HG02610 (cell line): ENCODE measurements around the gene CFAP77.
"Not testable (repeated sequence)": the region's sequence is repeated elsewhere in the genome, so short reads cannot be mapped to it uniquely, and the experiment has no call there.

Experiments
- ATAC-seq: cut with Tn5 transposase; IDR thresholded peaks from one replicate; pipeline ENCODE4 v1.9.1; 2021; ENCODE audit warnings: mild to moderate bottlenecking, moderate library complexity; ENCODE audit not compliant: unreplicated experiment

Gene CFAP77

GRCh38 chr9:132545578-132545977 lies 135.6 kb downstream of the CFAP77 start:
- ATAC-seq: no peak

- no peak for ATAC-seq
Observed at GRCh38 chr9:132546148-132547051, 136.4 kb downstream of the CFAP77 start.

- ATAC-seq: no peak
Observed at GRCh38 chr9:132547052-132547431, 137.0 kb downstream of the CFAP77 start.

- ATAC-seq: no peak
Observed at GRCh38 chr9:132547436-132547835, 137.4 kb downstream of the CFAP77 start.

- no peak for ATAC-seq
Observed at GRCh38 chr9:132547976-132548730, 138.1 kb downstream of the CFAP77 start.

GRCh38 chr9:132548751-132549640 lies 139.0 kb downstream of the CFAP77 start:
- ATAC-seq: no peak

- no peak for ATAC-seq
Observed at GRCh38 chr9:132551556-132551955, 141.5 kb downstream of the CFAP77 start.

- ATAC-seq: no peak
Observed at GRCh38 chr9:132552041-132552440, 142.0 kb downstream of the CFAP77 start.

GRCh38 chr9:132554755-132555154 lies 144.7 kb downstream of the CFAP77 start:
- ATAC-seq: no peak

GRCh38 chr9:132555528-132555927 lies 145.5 kb downstream of the CFAP77 start:
- no peak for ATAC-seq

- ATAC-seq: no peak
Observed at GRCh38 chr9:132556235-132556634, 146.2 kb downstream of the CFAP77 start.

- no peak for ATAC-seq
Observed at GRCh38 chr9:132556714-132557113, 146.7 kb downstream of the CFAP77 start.

- no peak for ATAC-seq
Observed at GRCh38 chr9:132557159-132557558, 147.1 kb downstream of the CFAP77 start.

- ATAC-seq: no peak
Observed at GRCh38 chr9:132559711-132560110, 149.7 kb downstream of the CFAP77 start.

- no peak for ATAC-seq
Observed at GRCh38 chr9:132560616-132561202, 150.7 kb downstream of the CFAP77 start.

- ATAC-seq: no peak
Observed at GRCh38 chr9:132562306-132562573, 152.2 kb downstream of the CFAP77 start.

- ATAC-seq: no peak
Observed at GRCh38 chr9:132564526-132564925, 154.5 kb downstream of the CFAP77 start.

GRCh38 chr9:132568787-132569186 lies 158.8 kb downstream of the CFAP77 start:
- ATAC-seq: not testable (repeated sequence)

GRCh38 chr9:132571806-132572600 lies 162.0 kb downstream of the CFAP77 start:
- no peak for ATAC-seq

- no peak for ATAC-seq
Observed at GRCh38 chr9:132572921-132573320, 162.9 kb downstream of the CFAP77 start.
